Measurements from ENCODE around the gene RXFP4.

DNA sequence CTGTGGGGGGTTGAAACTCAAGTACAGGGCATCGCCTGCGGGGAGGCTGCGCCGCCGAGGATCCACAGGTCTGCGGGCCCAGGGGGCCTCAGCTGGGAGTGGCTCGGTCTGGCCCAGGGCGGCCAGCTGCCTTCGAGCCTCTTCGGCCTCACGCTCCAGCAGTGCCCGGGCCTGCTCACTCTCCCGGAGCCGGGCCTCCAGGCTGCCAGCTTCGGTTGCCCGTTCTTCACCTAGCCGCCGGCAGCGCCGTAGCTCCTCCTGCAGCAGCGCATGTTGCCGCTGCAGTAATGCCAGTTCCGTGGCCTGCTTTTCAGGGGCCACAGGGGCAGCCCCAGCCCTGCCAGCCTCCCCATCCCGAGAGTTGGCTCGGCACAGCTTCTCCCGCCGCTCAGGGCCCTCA, 9.4 kb downstream of the RXFP4 start:
- no peak for TF ChIP-seq CTCF (IDR thresholded peaks at IDR 0.05)
- no peak for TF ChIP-seq POLR2A (IDR thresholded peaks at IDR 0.05)

Measured in lower leg skin (tissue), 3 donors.